Activated naive CD8-positive, alpha-beta T cell treated with anti-CD3 and anti-CD28 coated beads, Interleukin-2, amount 50 U/mL, for 16 hours (primary cell): ENCODE measurements around the gene MRPL36.
"Not testable (repeated sequence)": the region's sequence is repeated elsewhere in the genome, so short reads cannot be mapped to it uniquely, and the experiment has no call there.

Experiments
- DNase-seq: peaks from one replicate; pipeline ENCODE4 v3.0.0-alpha.2; 2020; ENCODE audit warnings: low read depth, low spot score

MRPL36 gene

GRCh38 chr5:1797103-1797800 is 2.4 kb downstream of the MRPL36 start:
- DNase-seq = no peak

- DNase-seq = no peak
These were observed 3.1 kb downstream of the MRPL36 start for GRCh38 chr5:1796371-1797102.

GRCh38 chr5:1795931-1796330 is 3.7 kb downstream of the MRPL36 start:
- no peak for DNase-seq

GRCh38 chr5:1795506-1795905 is 4.1 kb downstream of the MRPL36 start:
- DNase-seq = no peak

- DNase-seq = no peak
These were observed 4.7 kb downstream of the MRPL36 start for GRCh38 chr5:1794901-1795290.

- no peak for DNase-seq
These were observed 5.4 kb downstream of the MRPL36 start for GRCh38 chr5:1793966-1794900.

- no peak for DNase-seq
These were observed 6.3 kb downstream of the MRPL36 start for GRCh38 chr5:1793301-1793740.

GRCh38 chr5:1792842-1793266 is 6.8 kb downstream of the MRPL36 start:
- peak; percentile 52 for DNase-seq

- no peak for DNase-seq
These were observed 8.5 kb downstream of the MRPL36 start for GRCh38 chr5:1791176-1791575.

- DNase-seq = no peak
These were observed 9.7 kb downstream of the MRPL36 start for GRCh38 chr5:1789834-1790471.

GRCh38 chr5:1789438-1789833 is 10.2 kb downstream of the MRPL36 start:
- not testable (repeated sequence) for DNase-seq

- DNase-seq = no peak
These were observed 10.8 kb downstream of the MRPL36 start for GRCh38 chr5:1788828-1789227.

GRCh38 chr5:1788200-1788599 is 11.4 kb downstream of the MRPL36 start:
- DNase-seq = no peak

- DNase-seq = no peak
These were observed 12.1 kb downstream of the MRPL36 start for GRCh38 chr5:1787472-1788047.

- no peak for DNase-seq
These were observed 12.8 kb downstream of the MRPL36 start for GRCh38 chr5:1786621-1787471.

- DNase-seq = no peak
These were observed 13.7 kb downstream of the MRPL36 start for GRCh38 chr5:1785984-1786383.

- DNase-seq = no peak
These were observed 14.6 kb downstream of the MRPL36 start for GRCh38 chr5:1785062-1785461.

- no peak for DNase-seq
These were observed 15.2 kb downstream of the MRPL36 start for GRCh38 chr5:1784197-1785050.

- no peak for DNase-seq
These were observed 16.5 kb downstream of the MRPL36 start for GRCh38 chr5:1783216-1783554.
